OCI-LY3 (cell line): ENCODE measurements around the gene ATP2B3.

ENCODE experiments used
- H2AFZ ChIP-seq: fragments of 200-600, 300-600 bp; shearing (Covaris generic); 2 replicates; pipeline ENCODE4 v1.6.0; 2014; ENCODE audit warnings: antibody characterized with exemption, low read depth, low read length
- H3K27ac ChIP-seq: fragments of 200-600, 300-600 bp; sonication (generic); 2 replicates; pipeline ENCODE4 v1.5.1; 2014; ENCODE audit warnings: mild to moderate bottlenecking, low read length, moderate library complexity, mixed read lengths
- H3K27me3 ChIP-seq: fragments of 200-600, 300-600 bp; sonication (generic); 2 replicates; pipeline ENCODE4 v1.6.1; 2014; ENCODE audit warnings: low read depth, low read length, mixed read lengths
- H3K36me3 ChIP-seq: fragments of 200-600, 300-600 bp; sonication (generic); replicated peaks from 2 replicates; pipeline ENCODE3; 2014; ENCODE audit warnings: low read depth, low read length, mixed read lengths
- H3K4me1 ChIP-seq: fragments of 300-600, 200-600 bp; sonication (generic); 2 replicates; pipeline ENCODE4 v1.6.1; 2014; ENCODE audit warnings: low read length, mixed read lengths
- H3K4me2 ChIP-seq: fragments of 200-600, 300-600 bp; sonication (generic); 2 replicates; pipeline ENCODE4 v1.6.1; 2014; ENCODE audit warnings: low read length, mixed read lengths
- H3K4me3 ChIP-seq: fragments of 300-600, 200-600 bp; sonication (generic); 2 replicates; pipeline ENCODE4 v1.5.1; 2014; ENCODE audit warnings: antibody characterized with exemption, mild to moderate bottlenecking, low read length, moderate library complexity
- H3K79me2 ChIP-seq: fragments of 300-600, 200-600 bp; shearing (Covaris generic); 2 replicates; pipeline ENCODE4 v1.6.1; 2014; ENCODE audit warnings: mild to moderate bottlenecking, low read length, mixed read lengths
- H3K9ac ChIP-seq: fragments of 300-600, 200-600 bp; shearing (Covaris generic); 2 replicates; pipeline ENCODE4 v1.6.0; 2014; ENCODE audit warnings: mild to moderate bottlenecking, low read length, moderate library complexity
- H3K9me3 ChIP-seq: fragments of 200-600, 300-600 bp; shearing (Covaris generic); 2 replicates; pipeline ENCODE4 v1.6.1; 2014; ENCODE audit warnings: low read length, mixed read lengths; ENCODE audit not compliant: insufficient read depth
- H4K20me1 ChIP-seq: fragments of 200-600, 300-600 bp; sonication (generic); 2 replicates; pipeline ENCODE4 v1.6.1; 2016; ENCODE audit warnings: low read length, mixed read lengths; ENCODE audit not compliant: insufficient read depth
- EZH2phosphoT487 ChIP-seq: fragments of 200-600 bp; shearing (Covaris generic); IDR thresholded peaks from 2 replicates; pipeline ENCODE4 v1.6.1; 2018; ENCODE audit warnings: antibody characterized with exemption, mixed run types, low read depth
- TF ChIP-seq, protein P1 (sequence below): fragments of 200-600, 300-600 bp; sonication (generic); IDR thresholded peaks from 2 replicates; pipeline ENCODE4 v1.5.1; 2014; ENCODE audit warnings: antibody characterized with exemption, low read length, low read depth

ATP2B3 gene

DNA sequence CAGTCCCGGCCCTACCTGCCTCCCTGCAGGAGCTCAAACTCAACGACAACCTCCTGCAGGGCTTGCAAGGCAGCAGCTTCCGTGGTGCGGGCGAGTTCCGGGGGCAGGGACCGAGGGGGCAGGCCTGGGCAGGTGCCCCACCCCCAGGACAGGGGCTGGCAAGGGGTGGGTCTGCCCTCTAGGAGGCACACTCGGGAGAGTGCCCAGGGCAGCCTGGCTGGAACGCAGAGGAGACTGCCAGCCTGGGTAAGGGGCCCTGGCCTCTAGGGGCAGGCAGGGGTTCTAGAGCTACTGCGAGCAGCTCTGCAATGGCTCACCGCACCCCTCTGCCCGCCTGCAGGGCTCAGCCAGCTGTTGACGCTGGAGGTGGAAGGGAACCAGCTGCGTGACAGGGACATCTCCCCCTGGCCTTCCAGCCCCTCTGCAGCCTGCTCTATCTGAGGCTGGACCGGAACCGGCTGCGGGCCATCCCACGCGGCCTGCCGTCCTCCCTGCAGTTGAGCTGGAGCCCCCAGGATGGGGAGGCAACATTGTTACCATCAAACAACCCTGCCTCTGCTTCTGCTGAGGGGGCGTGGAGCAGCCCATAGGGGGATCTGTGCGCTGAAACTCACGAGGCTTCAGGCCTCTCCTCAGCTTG is 34.9 kb upstream of the ATP2B3 start:
- Histone ChIP-seq H3K9me3 (no peaks in the 10 kb centered on the region), H3K4me2 (no peak overlapping the region), H3K9ac (no peak overlapping the region), H3K36me3 (no peaks in the 10 kb centered on the region), H3K4me3 (no peak overlapping the region), H2AFZ (no peak overlapping the region), H3K4me1 (no peaks in the 10 kb centered on the region), H4K20me1 (no peaks in the 10 kb centered on the region), H3K27me3 (no peaks in the 10 kb centered on the region), H3K79me2 (no peaks in the 10 kb centered on the region), H3K27ac (no peak overlapping the region)
- TF ChIP-seq, protein P1, sequence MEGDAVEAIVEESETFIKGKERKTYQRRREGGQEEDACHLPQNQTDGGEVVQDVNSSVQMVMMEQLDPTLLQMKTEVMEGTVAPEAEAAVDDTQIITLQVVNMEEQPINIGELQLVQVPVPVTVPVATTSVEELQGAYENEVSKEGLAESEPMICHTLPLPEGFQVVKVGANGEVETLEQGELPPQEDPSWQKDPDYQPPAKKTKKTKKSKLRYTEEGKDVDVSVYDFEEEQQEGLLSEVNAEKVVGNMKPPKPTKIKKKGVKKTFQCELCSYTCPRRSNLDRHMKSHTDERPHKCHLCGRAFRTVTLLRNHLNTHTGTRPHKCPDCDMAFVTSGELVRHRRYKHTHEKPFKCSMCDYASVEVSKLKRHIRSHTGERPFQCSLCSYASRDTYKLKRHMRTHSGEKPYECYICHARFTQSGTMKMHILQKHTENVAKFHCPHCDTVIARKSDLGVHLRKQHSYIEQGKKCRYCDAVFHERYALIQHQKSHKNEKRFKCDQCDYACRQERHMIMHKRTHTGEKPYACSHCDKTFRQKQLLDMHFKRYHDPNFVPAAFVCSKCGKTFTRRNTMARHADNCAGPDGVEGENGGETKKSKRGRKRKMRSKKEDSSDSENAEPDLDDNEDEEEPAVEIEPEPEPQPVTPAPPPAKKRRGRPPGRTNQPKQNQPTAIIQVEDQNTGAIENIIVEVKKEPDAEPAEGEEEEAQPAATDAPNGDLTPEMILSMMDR: no peak
- TF ChIP-seq EZH2phosphoT487: no peak

DNA sequence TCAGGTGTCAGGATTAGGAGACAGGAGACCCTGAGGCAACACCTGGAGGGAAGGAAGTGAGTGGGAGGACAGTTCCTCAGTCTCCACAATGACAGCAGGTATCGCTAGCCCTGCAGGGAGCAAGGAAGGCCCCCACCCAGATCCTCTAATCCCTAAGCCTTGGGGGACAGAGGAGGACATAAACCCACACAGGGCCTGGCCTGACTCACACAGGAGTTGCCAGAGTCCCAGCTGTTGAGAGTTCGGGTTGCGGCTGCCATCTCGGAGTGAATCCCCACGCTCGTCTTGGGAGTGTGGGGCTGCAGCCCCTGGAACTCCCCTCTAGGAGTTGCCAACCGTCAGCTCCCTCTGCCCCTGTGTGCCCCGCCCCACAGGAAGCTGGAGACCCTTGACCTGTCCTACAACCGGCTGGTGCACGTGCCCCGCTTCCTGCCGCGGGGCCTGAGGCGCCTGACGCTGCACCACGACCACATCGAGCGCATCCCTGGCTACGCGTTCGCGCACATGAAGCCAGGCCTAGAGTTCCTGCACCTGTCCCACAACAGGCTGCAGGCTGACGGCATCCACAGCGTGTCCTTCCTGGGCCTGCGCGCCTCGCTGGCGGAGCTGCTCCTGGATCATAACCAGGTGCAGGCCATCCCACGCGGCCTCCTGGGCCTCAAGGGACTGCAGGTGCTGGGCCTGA is 31.9 kb upstream of the ATP2B3 start:
- H3K79me2 ChIP-seq: no peaks in the 10 kb centered on the region
- H3K9me3 ChIP-seq: no peaks in the 10 kb centered on the region
- H3K36me3 ChIP-seq: no peaks in the 10 kb centered on the region
- no peak for TF ChIP-seq EZH2phosphoT487
- TF ChIP-seq, protein P1: no peak
- H3K27ac ChIP-seq: no peak overlapping the region
- no peak overlapping the region for H2AFZ ChIP-seq
- H3K4me1 ChIP-seq: no peaks in the 10 kb centered on the region
- no peak overlapping the region for H3K4me3 ChIP-seq
- no peaks in the 10 kb centered on the region for H4K20me1 ChIP-seq
- no peak overlapping the region for H3K9ac ChIP-seq
- H3K4me2 ChIP-seq: no peak overlapping the region
- no peaks in the 10 kb centered on the region for H3K27me3 ChIP-seq

DNA sequence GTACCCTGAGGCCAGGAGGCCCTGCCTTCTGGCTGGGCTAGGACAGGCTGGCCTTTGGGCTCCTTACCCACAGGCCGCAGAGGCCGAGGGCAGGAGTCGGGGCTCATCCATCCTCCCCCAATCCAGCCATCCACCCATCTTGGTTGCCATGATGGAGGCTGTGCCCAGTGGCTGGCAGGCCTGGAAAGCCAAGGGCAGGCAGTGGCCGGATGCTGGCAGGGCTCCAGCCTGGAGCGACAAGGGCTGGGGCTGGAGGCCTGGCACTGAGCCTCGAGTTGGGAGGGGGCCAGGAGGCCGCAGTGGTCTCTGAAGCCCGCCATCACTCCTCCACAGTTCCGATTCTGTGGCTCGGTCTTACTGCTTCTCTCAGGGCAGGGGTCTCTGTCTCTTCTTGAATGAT is 31.3 kb upstream of the ATP2B3 start:
- TF ChIP-seq EZH2phosphoT487: no peak
- TF ChIP-seq, protein P1: no peak
- Histone ChIP-seq H3K27me3 (no peaks in the 10 kb centered on the region), H2AFZ (no peak overlapping the region), H3K9ac (no peak overlapping the region), H3K36me3 (no peaks in the 10 kb centered on the region), H3K79me2 (no peaks in the 10 kb centered on the region), H3K4me1 (no peaks in the 10 kb centered on the region), H3K27ac (no peak overlapping the region), H3K4me3 (no peak overlapping the region), H4K20me1 (no peaks in the 10 kb centered on the region), H3K4me2 (no peak overlapping the region), H3K9me3 (no peaks in the 10 kb centered on the region)

DNA sequence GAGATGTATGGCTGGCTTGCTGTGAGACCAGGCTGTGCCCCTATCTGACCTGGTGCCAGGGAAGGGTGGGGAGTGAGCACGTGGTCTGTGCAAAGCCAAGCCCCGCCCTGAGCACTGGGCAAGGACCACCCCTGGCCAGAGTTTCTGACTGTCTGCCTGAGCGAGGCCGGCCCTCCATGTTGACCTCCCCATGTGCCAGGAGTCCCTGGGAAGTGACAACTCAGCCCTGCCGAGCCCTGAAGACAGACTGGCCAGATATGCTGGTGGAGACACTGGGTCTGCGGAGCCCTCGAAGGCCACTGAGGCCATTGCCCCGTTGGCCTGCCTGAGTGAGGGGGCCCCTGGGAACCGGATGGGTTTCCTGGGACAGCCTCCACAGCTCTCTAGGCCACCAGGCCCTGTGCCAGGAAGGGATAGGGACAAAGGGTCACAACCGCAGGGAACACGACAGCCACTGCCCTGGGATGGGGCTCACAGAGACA is 29.8 kb upstream of the ATP2B3 start:
- no peak for TF ChIP-seq EZH2phosphoT487
- TF ChIP-seq, protein P1: no peak
- Histone ChIP-seq H3K9ac (no peak overlapping the region), H3K36me3 (no peaks in the 10 kb centered on the region), H2AFZ (no peak overlapping the region), H3K79me2 (no peaks in the 10 kb centered on the region), H3K4me3 (no peak overlapping the region), H3K27ac (no peak overlapping the region), H3K27me3 (no peaks in the 10 kb centered on the region), H3K9me3 (no peaks in the 10 kb centered on the region), H3K4me1 (no peaks in the 10 kb centered on the region), H3K4me2 (no peak overlapping the region), H4K20me1 (no peaks in the 10 kb centered on the region)
